BLaER1 (cell line): Measurements from ENCODE around the gene USP1.

Experiments
- H3K27ac ChIP-seq: shearing (Covaris generic); formaldehyde crosslinking; 2 replicates; pipeline ENCODE4 v1.8.1; 2022
- H3K27me3 ChIP-seq: shearing (Covaris generic); formaldehyde crosslinking; 2 replicates; pipeline ENCODE4 v1.8.1; 2022
- H3K36me3 ChIP-seq: shearing (Covaris generic); formaldehyde crosslinking; 2 replicates; pipeline ENCODE4 v1.8.1; 2022
- H3K4me1 ChIP-seq: shearing (Covaris generic); formaldehyde crosslinking; 2 replicates; pipeline ENCODE4 v1.8.1; 2022
- H3K4me2 ChIP-seq: shearing (Covaris generic); formaldehyde crosslinking; 2 replicates; pipeline ENCODE4 v1.8.1; 2022
- H3K4me3 ChIP-seq: shearing (Covaris generic); formaldehyde crosslinking; 2 replicates; pipeline ENCODE4 v1.8.1; 2022
- H3K9ac ChIP-seq: shearing (Covaris generic); formaldehyde crosslinking; 2 replicates; pipeline ENCODE4 v1.8.1; 2022
- H3K9me3 ChIP-seq: shearing (Covaris generic); formaldehyde crosslinking; 2 replicates; pipeline ENCODE4 v1.8.1; 2022
- H4K20me1 ChIP-seq: shearing (Covaris generic); formaldehyde crosslinking; 2 replicates; pipeline ENCODE4 v1.8.1; 2022
- Cebpa-rat ChIP-seq: shearing (Covaris generic); IDR thresholded peaks from 2 replicates; pipeline ENCODE4 v1.8.1; 2022

Gene USP1

GRCh38 chr1:62425041-62425440 is 11.8 kb upstream of the USP1 start:
- Histone ChIP-seq H3K9ac (no peak overlapping the region), H3K27me3 (no peaks in the 10 kb centered on the region), H3K4me2 (no peak overlapping the region), H3K9me3 (no peaks in the 10 kb centered on the region), H3K36me3 (no peaks in the 10 kb centered on the region), H3K4me1 (peaks cover 8% of the 10 kb centered on the region), H4K20me1 (no peaks in the 10 kb centered on the region), H3K4me3 (no peak overlapping the region), H3K27ac (no peak overlapping the region)
- TF ChIP-seq Cebpa-rat: no peak

GRCh38 chr1:62426237-62426636 is 10.6 kb upstream of the USP1 start:
- TF ChIP-seq Cebpa-rat: no peak
- H3K27me3 ChIP-seq: no peaks in the 10 kb centered on the region
- peaks cover 13% of the 10 kb centered on the region for H3K4me1 ChIP-seq
- H3K27ac ChIP-seq: no peak overlapping the region
- H3K4me3 ChIP-seq: no peak overlapping the region
- H3K9ac ChIP-seq: no peak overlapping the region
- H4K20me1 ChIP-seq: no peaks in the 10 kb centered on the region
- no peaks in the 10 kb centered on the region for H3K36me3 ChIP-seq
- H3K4me2 ChIP-seq: peak overlapping the region; percentile 39
- no peaks in the 10 kb centered on the region for H3K9me3 ChIP-seq

GRCh38 chr1:62426794-62427193 is 10.1 kb upstream of the USP1 start:
- TF ChIP-seq Cebpa-rat: no peak
- H3K4me2 ChIP-seq: no peak overlapping the region
- no peak overlapping the region for H3K9ac ChIP-seq
- no peaks in the 10 kb centered on the region for H3K9me3 ChIP-seq
- no peak overlapping the region for H3K27ac ChIP-seq
- peaks cover 13% of the 10 kb centered on the region for H3K4me1 ChIP-seq
- no peaks in the 10 kb centered on the region for H3K27me3 ChIP-seq
- no peaks in the 10 kb centered on the region for H3K36me3 ChIP-seq
- no peak overlapping the region for H3K4me3 ChIP-seq
- no peaks in the 10 kb centered on the region for H4K20me1 ChIP-seq

GRCh38 chr1:62428351-62428750 is 8.5 kb upstream of the USP1 start:
- H3K27me3 ChIP-seq: no peaks in the 10 kb centered on the region
- peaks cover 13% of the 10 kb centered on the region for H3K4me1 ChIP-seq
- H3K4me3 ChIP-seq: no peak overlapping the region
- H3K9me3 ChIP-seq: no peaks in the 10 kb centered on the region
- H3K27ac ChIP-seq: no peak overlapping the region
- H4K20me1 ChIP-seq: no peaks in the 10 kb centered on the region
- no peak for TF ChIP-seq Cebpa-rat
- H3K4me2 ChIP-seq: no peak overlapping the region
- H3K36me3 ChIP-seq: no peaks in the 10 kb centered on the region
- H3K9ac ChIP-seq: no peak overlapping the region

GRCh38 chr1:62429581-62429980 is 7.3 kb upstream of the USP1 start:
- Histone ChIP-seq H3K27me3 (no peaks in the 10 kb centered on the region), H4K20me1 (no peaks in the 10 kb centered on the region)

GRCh38 chr1:62433861-62434617 is 2.8 kb upstream of the USP1 start:
- Histone ChIP-seq H3K27me3 (no peaks in the 10 kb centered on the region), H3K9ac (no peak overlapping the region), H3K27ac (no peak overlapping the region), H3K9me3 (no peaks in the 10 kb centered on the region), H3K4me3 (no peak overlapping the region), H3K4me1 (peaks cover 34% of the 10 kb centered on the region), H3K4me2 (peak overlapping the region; percentile 95; the same call in 1 of the 2 replicates), H4K20me1 (peaks cover 20% of the 10 kb centered on the region), H3K36me3 (no peaks in the 10 kb centered on the region)
- no peak for TF ChIP-seq Cebpa-rat

More at GRCh38 chr1:62429581-62429980, 7.3 kb upstream of the USP1 start:
- Histone ChIP-seq H3K4me3 (no peak overlapping the region), H3K4me1 (peaks cover 25% of the 10 kb centered on the region), H3K27ac (no peak overlapping the region), H3K9me3 (no peaks in the 10 kb centered on the region), H3K36me3 (no peaks in the 10 kb centered on the region), H3K4me2 (no peak overlapping the region), H3K9ac (no peak overlapping the region)
- no peak for TF ChIP-seq Cebpa-rat

- TF ChIP-seq Cebpa-rat: no peak
- H3K27ac ChIP-seq: no peak overlapping the region
- H3K36me3 ChIP-seq: no peaks in the 10 kb centered on the region
- no peaks in the 10 kb centered on the region for H3K27me3 ChIP-seq
- H4K20me1 ChIP-seq: peaks cover 25% of the 10 kb centered on the region
- H3K4me2 ChIP-seq: peak overlapping the region; percentile 95; the same call in 1 of the 2 replicates
- no peaks in the 10 kb centered on the region for H3K9me3 ChIP-seq
- H3K4me1 ChIP-seq: peaks cover 40% of the 10 kb centered on the region
- no peak overlapping the region for H3K4me3 ChIP-seq
- no peak overlapping the region for H3K9ac ChIP-seq
These were observed 2.2 kb upstream of the USP1 start for GRCh38 chr1:62434618-62435001.

GRCh38 chr1:62435231-62436038 is 1.4 kb upstream of the USP1 start:
- H3K27ac ChIP-seq: peak overlapping the region; percentile 99
- peak overlapping the region; percentile 100 for H3K4me3 ChIP-seq
- peak overlapping the region; percentile 95 for H3K4me2 ChIP-seq
- H3K4me1 ChIP-seq: peaks cover 47% of the 10 kb centered on the region
- no peak for TF ChIP-seq Cebpa-rat
- H3K27me3 ChIP-seq: no peaks in the 10 kb centered on the region
- peaks cover 33% of the 10 kb centered on the region for H4K20me1 ChIP-seq
- peak overlapping the region; percentile 97 for H3K9ac ChIP-seq
- no peaks in the 10 kb centered on the region for H3K9me3 ChIP-seq
- peaks cover 1% of the 10 kb centered on the region; the same call in 1 of the 2 replicates for H3K36me3 ChIP-seq

- Histone ChIP-seq H3K27ac (peak overlapping the region; percentile 99), H3K4me3 (peak overlapping the region; percentile 100), H3K27me3 (no peaks in the 10 kb centered on the region), H4K20me1 (peaks cover 40% of the 10 kb centered on the region), H3K9ac (peak overlapping the region; percentile 97), H3K9me3 (no peaks in the 10 kb centered on the region), H3K4me1 (peaks cover 48% of the 10 kb centered on the region), H3K36me3 (peaks cover 6% of the 10 kb centered on the region; the same call in 1 of the 2 replicates), H3K4me2 (peak overlapping the region; percentile 95)
- no peak for TF ChIP-seq Cebpa-rat
These were observed 797 bp upstream of the USP1 start for GRCh38 chr1:62436039-62436465.
